Activated CD4-positive, CD25-positive, alpha-beta regulatory T cell (primary cell): ENCODE results near the gene SLC22A7.
"Not testable (repeated sequence)": the region's sequence is repeated elsewhere in the genome, so short reads cannot be mapped to it uniquely, and the experiment has no call there.

Source experiments
- DNase-seq, 4 experiments: peaks; one replicate each; lab custom pipeline; 2025; lab: John Stamatoyannopoulos, UW

Gene SLC22A7

DNA sequence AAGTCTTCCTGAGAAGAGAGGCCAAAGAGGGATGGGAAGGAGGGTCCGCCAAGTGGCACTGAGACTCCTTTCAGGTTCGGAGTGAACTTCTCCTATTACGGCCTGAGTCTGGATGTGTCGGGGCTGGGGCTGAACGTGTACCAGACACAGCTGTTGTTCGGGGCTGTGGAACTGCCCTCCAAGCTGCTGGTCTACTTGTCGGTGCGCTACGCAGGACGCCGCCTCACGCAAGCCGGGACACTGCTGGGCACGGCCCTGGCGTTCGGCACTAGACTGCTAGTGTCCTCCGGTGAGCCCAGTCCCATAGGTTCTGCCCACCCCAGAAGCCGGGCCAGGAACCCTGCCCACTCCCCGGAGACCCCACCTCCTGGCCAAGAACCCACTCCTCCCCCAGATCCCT, 4.1 kb downstream of the SLC22A7 start:
- DNase-seq: no peak

- not testable (repeated sequence) for DNase-seq
Observed at GRCh38 chr6:43303006-43303405, 4.9 kb downstream of the SLC22A7 start.

GRCh38 chr6:43303751-43304331, 5.8 kb downstream of the SLC22A7 start:
- no peak for DNase-seq

GRCh38 chr6:43304361-43304760, 6.3 kb downstream of the SLC22A7 start:
- DNase-seq: no peak

DNA sequence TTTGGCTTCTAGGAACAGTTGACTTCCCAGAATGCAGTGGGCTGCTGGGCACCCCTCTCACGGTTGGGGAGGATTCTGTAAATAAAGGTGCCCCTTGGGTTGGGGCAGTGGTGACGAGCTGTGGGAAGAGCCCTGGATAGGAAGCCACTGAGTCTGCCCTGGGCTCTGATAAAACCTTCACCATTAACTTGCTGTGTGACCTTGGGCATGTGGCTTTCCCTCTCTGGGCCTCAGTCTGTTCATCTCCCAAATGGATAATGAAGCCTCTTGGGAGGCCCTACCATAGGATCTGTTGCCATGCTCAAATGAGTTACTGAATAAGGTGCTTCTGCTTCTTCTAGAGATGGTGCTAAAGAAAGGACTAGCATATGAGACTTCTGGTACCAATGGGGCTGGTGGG, 6.8 kb downstream of the SLC22A7 start:
- no peak for DNase-seq

DNA sequence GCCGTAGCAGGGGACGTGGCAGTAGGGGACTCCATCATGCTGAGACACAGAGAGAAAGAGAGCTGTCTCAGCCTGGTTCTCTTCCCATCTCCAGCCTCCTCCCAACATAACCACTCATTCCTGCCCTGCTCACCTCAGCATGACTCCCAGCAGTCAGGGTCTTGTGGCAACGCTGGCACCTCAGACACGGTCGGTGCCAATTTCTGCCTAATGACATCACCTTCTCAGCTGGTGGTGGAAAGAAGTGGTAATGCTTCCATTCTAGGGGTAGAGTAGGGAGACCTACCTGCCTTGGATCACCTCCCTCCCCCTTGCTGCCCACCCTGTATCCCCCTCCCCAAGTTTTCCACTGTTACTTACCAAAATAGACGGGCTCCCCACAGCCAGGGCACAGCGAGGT, 8.0 kb downstream of the SLC22A7 start:
- DNase-seq: no peak

DNA sequence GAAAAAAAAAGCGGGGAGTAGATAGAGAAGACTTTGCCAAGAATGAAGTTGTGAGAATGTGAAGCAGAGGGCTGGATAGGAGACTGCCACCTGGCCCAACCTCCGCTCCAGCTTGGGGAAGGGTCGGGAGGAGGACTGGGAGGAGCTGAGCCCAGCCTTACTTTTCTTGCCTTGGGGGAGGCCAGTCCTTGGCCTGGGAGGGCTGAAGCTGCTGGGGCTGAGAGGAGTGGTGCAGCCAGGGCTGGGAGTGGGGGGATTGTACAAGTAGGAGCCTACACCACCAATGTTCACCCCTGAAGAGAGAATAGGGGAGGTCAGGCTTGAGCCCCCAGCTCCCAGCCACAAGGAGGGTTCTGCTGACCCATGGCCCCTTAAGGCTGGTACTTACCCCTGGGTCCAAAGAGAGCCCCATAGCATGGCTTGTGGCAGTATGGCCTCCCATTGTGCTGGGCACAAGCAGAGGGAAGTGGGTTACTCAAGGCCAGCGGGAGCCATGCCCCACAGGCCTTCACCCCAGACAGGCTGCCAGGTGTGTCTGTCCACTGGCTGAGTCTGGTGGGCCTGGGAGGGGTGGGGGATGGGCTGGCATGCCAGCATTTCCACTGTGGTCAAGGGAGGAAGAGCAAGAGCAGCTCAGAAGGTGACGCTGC, 9.5 kb downstream of the SLC22A7 start:
- no peak for DNase-seq

- DNase-seq: peak in 3 of 4 experiments; percentile 15 to 30 (median 25)
Observed at GRCh38 chr6:43308101-43308989, 10.3 kb downstream of the SLC22A7 start, which contains the start of gene CRIP3. CRIP3 (minus strand) TSS chr6:43308826; CDS start chr6:43308792, 34 bp downstream.

DNA sequence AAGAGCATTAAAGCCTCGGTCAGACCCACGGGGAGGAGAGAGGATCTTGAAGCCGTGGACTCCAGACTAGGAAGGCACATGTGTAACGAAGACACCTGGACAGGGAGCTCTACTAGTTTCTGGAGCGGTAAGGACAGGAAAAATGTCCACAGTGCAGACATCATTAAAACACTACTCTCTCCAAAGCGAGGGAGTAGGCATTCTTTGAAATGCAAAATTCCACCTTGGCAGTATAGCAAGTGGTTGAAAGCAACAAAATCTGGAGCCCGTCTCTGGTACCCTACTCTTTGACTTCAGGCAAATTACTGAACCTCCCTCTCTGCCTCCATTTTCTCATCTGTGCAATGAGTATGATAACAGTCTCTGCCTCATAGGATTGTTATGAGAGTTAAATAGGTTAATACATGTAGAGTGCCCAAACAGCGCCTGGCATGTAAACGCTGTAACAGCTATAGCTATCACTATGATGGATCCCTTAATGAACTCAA, 11.0 kb downstream of the SLC22A7 start:
- DNase-seq: no peak

GRCh38 chr6:43310134-43310533, 12.1 kb downstream of the SLC22A7 start:
- DNase-seq: no peak

DNA sequence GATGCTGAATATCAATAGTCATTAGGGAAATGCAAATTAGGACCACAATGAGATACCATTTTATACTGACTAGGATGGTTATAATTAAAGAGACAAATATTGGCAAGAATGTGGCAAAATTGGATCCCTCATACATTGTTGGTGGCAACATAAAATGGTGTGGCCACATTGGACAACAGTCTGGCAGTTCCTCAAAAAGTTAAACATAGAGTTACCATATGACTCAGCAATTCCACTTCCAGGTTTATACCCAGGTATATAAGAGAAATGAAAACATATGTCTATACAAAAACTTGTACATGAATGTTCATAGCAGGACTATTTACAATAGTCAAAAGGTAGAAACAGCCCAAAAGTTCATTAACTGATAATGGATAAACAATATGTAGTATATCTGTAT, 12.6 kb downstream of the SLC22A7 start:
- no peak for DNase-seq

DNA sequence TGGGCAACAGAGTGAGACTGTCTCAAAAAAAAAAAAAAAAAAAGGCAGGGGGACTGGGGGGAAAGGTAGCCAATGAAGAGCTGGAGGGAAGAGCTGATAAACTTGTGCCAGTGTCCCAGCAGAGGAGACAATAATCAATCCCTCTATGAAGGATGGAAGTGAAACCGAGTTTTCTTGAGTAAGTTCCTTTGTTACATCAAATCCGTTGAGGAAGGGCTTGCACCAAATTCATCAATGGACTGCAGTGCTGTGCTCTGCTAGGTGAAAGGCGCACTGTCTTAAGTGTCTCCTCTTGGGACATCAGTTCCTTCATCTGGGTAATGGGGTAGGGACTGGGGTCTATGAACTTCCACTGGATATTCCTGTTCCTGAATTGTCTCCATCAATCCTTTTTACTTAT, 13.6 kb downstream of the SLC22A7 start:
- DNase-seq: no peak

- no peak for DNase-seq
Observed at GRCh38 chr6:43313813-43314212, 15.8 kb downstream of the SLC22A7 start.

GRCh38 chr6:43318011-43318410, 20.0 kb downstream of the SLC22A7 start:
- DNase-seq: no peak

DNA sequence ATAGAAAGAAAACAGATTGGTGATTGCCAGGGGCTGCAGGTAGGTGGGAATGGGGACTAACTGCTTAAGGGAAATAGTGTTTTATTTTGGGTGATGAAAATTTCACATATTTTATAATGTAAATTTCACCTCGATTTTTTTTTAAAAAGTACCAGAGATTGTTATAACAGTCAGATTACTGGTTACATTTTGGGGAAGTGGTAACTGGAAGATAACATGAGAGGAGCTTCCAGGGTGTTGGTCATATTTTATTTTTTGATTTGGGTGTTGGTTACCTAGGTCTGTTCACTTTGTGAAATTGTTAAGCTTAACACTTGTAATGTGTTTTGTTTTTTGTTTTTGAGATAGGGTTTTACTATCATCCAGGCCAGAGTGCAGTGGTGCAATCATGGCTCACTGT, 27.8 kb downstream of the SLC22A7 start:
- no peak for DNase-seq

GRCh38 chr6:43328528-43328927, 30.5 kb downstream of the SLC22A7 start:
- no peak for DNase-seq

DNA sequence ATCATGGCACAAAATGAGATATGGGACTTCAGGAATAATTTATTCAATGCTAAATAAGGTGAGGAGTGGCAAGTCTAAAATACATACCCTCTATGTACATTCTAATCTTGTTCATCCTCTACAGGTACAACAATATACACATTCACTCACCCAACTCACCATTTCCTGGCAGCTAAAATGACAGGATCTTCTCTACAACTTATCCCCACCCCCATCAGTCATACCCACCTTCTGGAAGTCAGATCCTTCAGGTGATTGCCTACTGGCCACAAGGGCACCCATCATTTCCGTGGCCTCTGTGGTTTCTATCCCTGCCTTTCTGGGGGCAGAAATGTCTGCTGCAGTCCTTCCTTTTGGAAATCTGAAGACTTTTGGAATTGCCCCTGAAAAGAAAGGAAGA, 33.4 kb downstream of the SLC22A7 start:
- DNase-seq: no peak

DNA sequence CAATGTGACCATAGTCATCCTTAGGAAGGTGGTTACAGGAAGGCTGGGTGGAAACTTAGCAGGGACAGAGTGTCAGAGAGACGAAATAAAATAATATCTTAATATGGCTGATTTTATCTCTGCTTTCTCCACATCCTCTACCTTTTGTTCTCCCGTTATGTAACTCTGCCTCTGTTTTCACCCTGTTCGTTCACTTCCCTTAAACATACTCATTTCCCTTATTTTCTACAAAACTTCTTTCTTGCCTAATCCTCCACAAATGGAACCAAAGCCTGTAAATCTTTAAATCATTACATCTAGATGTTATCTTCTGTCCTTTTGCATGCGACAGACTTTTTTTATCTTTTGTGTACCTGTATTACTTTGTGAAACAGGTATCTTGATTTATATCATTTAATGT, 33.8 kb downstream of the SLC22A7 start:
- DNase-seq: no peak

GRCh38 chr6:43334466-43335095, 36.5 kb downstream of the SLC22A7 start:
- no peak for DNase-seq

DNA sequence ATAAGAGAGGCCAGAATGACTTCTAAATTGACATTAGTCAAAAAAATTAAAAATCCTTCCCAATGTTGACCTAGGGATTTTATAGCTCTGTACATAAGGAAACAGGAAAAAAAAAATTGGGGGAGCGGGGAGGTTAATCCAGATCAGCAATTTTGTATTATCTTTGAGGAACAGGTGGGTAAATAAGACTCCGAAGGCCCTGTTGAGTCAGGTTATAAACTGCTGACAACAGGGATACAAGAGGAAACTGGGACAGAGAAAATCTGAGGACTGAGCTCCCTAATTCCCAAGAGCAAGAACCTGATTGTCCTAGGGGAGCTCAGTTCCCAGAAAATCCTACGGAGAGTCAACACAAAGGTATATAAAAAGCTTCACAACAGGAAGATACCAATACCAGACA, 37.4 kb downstream of the SLC22A7 start:
- DNase-seq: no peak

DNA sequence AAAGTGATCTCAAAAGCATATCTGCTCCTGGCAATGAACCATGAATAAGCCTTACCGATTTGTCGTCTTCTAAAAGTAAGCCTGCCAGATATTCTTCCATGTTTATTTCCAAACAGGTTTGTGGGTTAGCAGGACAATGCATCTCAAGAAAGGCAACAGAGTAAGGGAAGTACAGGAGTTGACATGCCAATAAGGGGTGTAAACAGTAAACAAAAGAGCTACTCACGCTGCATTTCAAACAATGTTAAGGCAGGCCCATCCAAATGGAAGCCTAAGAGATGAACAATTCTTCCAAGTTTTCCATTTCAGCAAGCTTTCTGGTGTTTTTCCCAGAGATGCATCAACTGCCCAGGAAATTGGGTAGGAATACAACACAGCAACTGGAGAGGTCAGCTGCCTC, 38.3 kb downstream of the SLC22A7 start:
- no peak for DNase-seq

GRCh38 chr6:43338243-43338642, 40.2 kb downstream of the SLC22A7 start:
- DNase-seq: no peak
